ENCODE results near the gene LRRC26. TPM values are rescaled to one million over a fixed set of nuclear protein-coding genes. Genes with fewer than 3 reads are reported as not detected.

Gene LRRC26
- polyA plus RNA-seq, 2 of the 4 experiments (the other 2 are of a cell fraction): 0.08 to 1.0 TPM

DNA sequence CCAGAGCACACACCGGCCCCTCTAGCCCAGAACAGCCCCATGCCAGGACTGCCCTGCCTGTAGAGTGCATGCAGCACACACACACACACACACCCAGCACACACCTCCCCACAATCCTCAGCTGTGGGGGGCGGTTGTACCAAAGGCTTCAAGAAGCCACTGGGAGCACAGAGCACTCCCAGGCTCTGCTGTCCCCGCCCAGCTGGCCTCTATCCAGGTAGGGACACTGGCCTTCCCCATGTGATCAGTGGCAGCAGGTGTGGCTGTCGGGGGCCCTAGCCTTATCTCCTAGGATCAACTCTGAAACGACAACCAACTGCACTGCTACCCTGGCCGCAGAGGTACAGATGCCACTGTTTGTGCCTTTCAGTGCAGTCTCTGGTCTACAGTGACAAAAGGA lies 16.5 kb upstream of the LRRC26 start:
- TF ChIP-seq ZC3H11A (IDR thresholded peaks at IDR 0.05): no peak
- TF ChIP-seq, protein P1, sequence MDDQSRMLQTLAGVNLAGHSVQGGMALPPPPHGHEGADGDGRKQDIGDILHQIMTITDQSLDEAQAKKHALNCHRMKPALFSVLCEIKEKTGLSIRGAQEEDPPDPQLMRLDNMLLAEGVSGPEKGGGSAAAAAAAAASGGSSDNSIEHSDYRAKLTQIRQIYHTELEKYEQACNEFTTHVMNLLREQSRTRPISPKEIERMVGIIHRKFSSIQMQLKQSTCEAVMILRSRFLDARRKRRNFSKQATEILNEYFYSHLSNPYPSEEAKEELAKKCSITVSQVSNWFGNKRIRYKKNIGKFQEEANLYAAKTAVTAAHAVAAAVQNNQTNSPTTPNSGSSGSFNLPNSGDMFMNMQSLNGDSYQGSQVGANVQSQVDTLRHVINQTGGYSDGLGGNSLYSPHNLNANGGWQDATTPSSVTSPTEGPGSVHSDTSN (IDR thresholded peaks at IDR 0.05): no peak
- no peak for TF ChIP-seq HOXA7 (CRISPR knock-in tag; IDR thresholded peaks at IDR 0.05)
- no peak for TF ChIP-seq POLR2A (IDR thresholded peaks at IDR 0.05; ENCODE audit: low read length)
- TF ChIP-seq CBX8 (IDR thresholded peaks at IDR 0.05): no peak
- no peak for TF ChIP-seq NFE2L2 (conservative IDR thresholded peaks at IDR 0.05; ENCODE audit: low read length)
- WGBS (ENCODE audit: missing lambda C conversion rate): 65% methylated on average over 4 of the region's 6 CpGs
- CTCF ChIA-PET: interaction anchor here (11.5 kb wide), 1 partner anchor 13 kb away, joined by 156 read pairs; the partner anchor contains the start of genes LRRC26 and TMEM210
- H3K9me3 ChIP-seq: no peaks in the 10 kb centered on the region
- peaks cover 23% of the 10 kb centered on the region for H3K4me1 ChIP-seq
- DNase-seq (ENCODE audit: low read depth in 1 of 2, low spot score in 1 of 2) (no peak), FAIRE-seq (no peak), ATAC-seq (no peak)
- peak overlapping the region; percentile 99 for H3K4me2 ChIP-seq
- no peak overlapping the region for H3K4me3 ChIP-seq
- POLR2A ChIA-PET: interaction anchor here (2.0 kb wide), 1 partner anchor 54 kb away, joined by 4 read pairs; no protein-coding TSS in a partner anchor
- H3K27ac ChIP-seq: no peak overlapping the region

DNA sequence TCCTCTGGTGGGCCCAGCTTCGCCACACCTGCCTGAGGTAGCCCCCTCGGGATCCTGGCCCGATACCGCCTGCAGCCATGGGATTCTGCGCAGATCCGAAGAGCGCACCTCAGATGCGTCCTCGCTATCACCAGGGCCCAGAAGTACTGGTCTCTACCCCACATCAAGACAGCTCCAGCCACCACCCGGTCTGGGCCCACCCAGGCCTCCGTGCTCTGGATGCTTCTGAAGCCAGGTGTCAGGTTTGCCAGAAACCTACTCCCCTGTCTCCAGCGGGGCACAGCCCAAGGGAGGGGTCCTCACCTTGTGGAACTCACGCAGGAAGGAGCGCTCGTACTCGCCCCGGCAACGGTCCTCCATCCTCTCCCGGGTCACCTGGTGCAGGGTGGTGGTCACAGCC lies 16.1 kb upstream of the LRRC26 start:
- H3K4me3 ChIP-seq: no peak overlapping the region
- no peak for TF ChIP-seq CHD2 (IDR thresholded peaks at IDR 0.05; ENCODE audit: low read length, partially characterized antibody)
- no peak for TF ChIP-seq JUNB (IDR thresholded peaks at IDR 0.05)
- no peak for TF ChIP-seq JUN (IDR thresholded peaks at IDR 0.05)
- TF ChIP-seq, protein P2, sequence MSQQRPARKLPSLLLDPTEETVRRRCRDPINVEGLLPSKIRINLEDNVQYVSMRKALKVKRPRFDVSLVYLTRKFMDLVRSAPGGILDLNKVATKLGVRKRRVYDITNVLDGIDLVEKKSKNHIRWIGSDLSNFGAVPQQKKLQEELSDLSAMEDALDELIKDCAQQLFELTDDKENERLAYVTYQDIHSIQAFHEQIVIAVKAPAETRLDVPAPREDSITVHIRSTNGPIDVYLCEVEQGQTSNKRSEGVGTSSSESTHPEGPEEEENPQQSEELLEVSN (IDR thresholded peaks at IDR 0.05; ENCODE audit: borderline replicate concordance, low read depth): no peak
- no peak for TF ChIP-seq HOXB13 (CRISPR knock-in tag; IDR thresholded peaks at IDR 0.05; ENCODE audit: low read depth)
- TF ChIP-seq RCOR1 (IDR thresholded peaks at IDR 0.05; ENCODE audit: low read depth, low read length): no peak
- no peak for TF ChIP-seq CEBPB (IDR thresholded peaks at IDR 0.05)
- no peak for TF ChIP-seq POLR2A (IDR thresholded peaks at IDR 0.05; ENCODE audit: low read length)
- no peak for TF ChIP-seq PHF8 (IDR thresholded peaks at IDR 0.05; ENCODE audit: borderline replicate concordance, low read depth)
- no peak for TF ChIP-seq KDM1A (IDR thresholded peaks at IDR 0.05; ENCODE audit: low read depth)
- TF ChIP-seq, protein P3, sequence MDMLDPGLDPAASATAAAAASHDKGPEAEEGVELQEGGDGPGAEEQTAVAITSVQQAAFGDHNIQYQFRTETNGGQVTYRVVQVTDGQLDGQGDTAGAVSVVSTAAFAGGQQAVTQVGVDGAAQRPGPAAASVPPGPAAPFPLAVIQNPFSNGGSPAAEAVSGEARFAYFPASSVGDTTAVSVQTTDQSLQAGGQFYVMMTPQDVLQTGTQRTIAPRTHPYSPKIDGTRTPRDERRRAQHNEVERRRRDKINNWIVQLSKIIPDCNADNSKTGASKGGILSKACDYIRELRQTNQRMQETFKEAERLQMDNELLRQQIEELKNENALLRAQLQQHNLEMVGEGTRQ (IDR thresholded peaks at IDR 0.05): no peak
- no peak for TF ChIP-seq FOSB (CRISPR knock-in tag; IDR thresholded peaks at IDR 0.05)
- no peak for TF ChIP-seq MYC (IDR thresholded peaks at IDR 0.05; ENCODE audit: borderline replicate concordance, low read length)
- TF ChIP-seq, protein P4, sequence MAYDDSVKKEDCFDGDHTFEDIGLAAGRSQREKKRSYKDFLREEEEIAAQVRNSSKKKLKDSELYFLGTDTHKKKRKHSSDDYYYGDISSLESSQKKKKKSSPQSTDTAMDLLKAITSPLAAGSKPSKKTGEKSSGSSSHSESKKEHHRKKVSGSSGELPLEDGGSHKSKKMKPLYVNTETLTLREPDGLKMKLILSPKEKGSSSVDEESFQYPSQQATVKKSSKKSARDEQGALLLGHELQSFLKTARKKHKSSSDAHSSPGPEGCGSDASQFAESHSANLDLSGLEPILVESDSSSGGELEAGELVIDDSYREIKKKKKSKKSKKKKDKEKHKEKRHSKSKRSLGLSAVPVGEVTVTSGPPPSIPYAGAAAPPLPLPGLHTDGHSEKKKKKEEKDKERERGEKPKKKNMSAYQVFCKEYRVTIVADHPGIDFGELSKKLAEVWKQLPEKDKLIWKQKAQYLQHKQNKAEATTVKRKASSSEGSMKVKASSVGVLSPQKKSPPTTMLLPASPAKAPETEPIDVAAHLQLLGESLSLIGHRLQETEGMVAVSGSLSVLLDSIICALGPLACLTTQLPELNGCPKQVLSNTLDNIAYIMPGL (CRISPR knock-in tag; IDR thresholded peaks at IDR 0.05; ENCODE audit: borderline replicate concordance): no peak
- no peak for TF ChIP-seq ZNF302 (CRISPR knock-in tag; IDR thresholded peaks at IDR 0.05)
- TF ChIP-seq NPAS2 (CRISPR knock-in tag; IDR thresholded peaks at IDR 0.05; ENCODE audit: borderline replicate concordance): no peak
- no peak for TF ChIP-seq SMC3 (IDR thresholded peaks at IDR 0.05)
- no peak for TF ChIP-seq EHF (CRISPR knock-in tag; IDR thresholded peaks at IDR 0.05)
- TF ChIP-seq RAD21 (conservative IDR thresholded peaks at IDR 0.05 in 1 of 2, IDR thresholded peaks at IDR 0.05 in 1 of 2): no peak
- TF ChIP-seq, protein P5, sequence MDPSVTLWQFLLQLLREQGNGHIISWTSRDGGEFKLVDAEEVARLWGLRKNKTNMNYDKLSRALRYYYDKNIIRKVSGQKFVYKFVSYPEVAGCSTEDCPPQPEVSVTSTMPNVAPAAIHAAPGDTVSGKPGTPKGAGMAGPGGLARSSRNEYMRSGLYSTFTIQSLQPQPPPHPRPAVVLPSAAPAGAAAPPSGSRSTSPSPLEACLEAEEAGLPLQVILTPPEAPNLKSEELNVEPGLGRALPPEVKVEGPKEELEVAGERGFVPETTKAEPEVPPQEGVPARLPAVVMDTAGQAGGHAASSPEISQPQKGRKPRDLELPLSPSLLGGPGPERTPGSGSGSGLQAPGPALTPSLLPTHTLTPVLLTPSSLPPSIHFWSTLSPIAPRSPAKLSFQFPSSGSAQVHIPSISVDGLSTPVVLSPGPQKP (IDR thresholded peaks at IDR 0.05; ENCODE audit: low read depth, low read length): no peak
- no peak overlapping the region for H3K27ac ChIP-seq
- ChIA-PET CTCF (interaction anchor here (11.5 kb wide), 1 partner anchor 12 kb away, joined by 156 read pairs; the partner anchor contains the start of genes LRRC26 and TMEM210), POLR2A (interaction anchor here (2.0 kb wide), 1 partner anchor 55 kb away, joined by 4 read pairs; no protein-coding TSS in a partner anchor)
- H3K4me2 ChIP-seq: no peak overlapping the region
- peaks cover 23% of the 10 kb centered on the region for H3K4me1 ChIP-seq
- DNase-seq (ENCODE audit: low read depth in 1 of 2, low spot score in 1 of 2): no peak
- no peaks in the 10 kb centered on the region for H3K9me3 ChIP-seq
- WGBS (ENCODE audit: missing lambda C conversion rate): 96% methylated on average over 18 of the region's 19 CpGs
- ATAC-seq: no peak
- FAIRE-seq: no peak

Data from A549 (cell line).